Stimulated activated CD8-positive, alpha-beta memory T cell treated with anti-CD3 and anti-CD28 coated beads, Interleukin-12 subunit alpha, Interleukin-12 subunit beta, amount 100 ng/mL, for 1 hour (primary cell): ENCODE data around the gene HINT3.
"Not testable (repeated sequence)": the region's sequence is repeated elsewhere in the genome, so short reads cannot be mapped to it uniquely, and the experiment has no call there.

ENCODE experiments used
- DNase-seq: peaks from one replicate; pipeline ENCODE4 v3.0.0-alpha.2; 2020; ENCODE audit warnings: low read depth

Gene HINT3

GRCh38 chr6:125940247-125941041 lies 16.1 kb upstream of the HINT3 start:
- no peak for DNase-seq

DNA sequence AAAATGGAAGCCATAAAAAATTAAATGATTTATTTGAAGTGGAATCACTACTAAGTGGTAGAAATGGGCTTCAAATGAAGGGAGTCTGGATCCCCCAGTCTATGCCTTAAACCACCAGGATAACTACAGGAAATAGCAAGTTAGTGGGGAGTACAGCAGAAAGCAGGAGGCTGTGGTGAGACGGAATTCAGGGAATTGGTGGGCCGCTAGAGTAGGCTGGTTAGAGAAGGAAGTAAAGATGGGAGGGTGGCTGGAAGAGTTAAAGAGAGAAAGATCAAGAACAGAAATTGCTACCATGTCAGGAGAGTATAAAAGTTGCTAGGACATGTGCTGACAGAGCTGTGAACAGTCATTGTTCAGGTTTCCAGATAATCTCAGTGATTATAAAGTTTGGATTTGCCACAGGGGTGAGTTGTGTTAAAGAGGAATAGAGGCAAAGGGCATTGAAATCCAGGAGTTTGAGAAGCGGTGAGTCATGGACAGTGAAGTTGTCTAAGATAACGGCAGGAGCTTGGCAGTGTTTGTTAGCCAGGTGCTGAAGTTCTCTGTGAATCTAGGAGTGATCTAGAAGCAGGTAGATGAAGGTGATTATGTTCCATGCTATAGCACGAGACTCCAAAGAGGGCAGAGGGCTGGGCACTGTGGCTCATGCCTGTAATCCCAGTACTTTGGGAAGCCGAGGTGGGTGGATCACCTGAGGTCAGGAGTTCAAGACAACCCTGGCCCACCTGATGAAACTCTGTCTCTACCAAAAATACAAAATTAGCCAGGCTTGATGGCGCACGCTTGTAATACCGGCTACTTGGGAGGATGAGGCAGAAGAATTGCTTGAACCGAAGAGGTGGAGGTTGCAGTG lies 13.7 kb upstream of the HINT3 start:
- DNase-seq = no peak

- no peak for DNase-seq
Observed at GRCh38 chr6:125943528-125944433, 12.8 kb upstream of the HINT3 start.

DNA sequence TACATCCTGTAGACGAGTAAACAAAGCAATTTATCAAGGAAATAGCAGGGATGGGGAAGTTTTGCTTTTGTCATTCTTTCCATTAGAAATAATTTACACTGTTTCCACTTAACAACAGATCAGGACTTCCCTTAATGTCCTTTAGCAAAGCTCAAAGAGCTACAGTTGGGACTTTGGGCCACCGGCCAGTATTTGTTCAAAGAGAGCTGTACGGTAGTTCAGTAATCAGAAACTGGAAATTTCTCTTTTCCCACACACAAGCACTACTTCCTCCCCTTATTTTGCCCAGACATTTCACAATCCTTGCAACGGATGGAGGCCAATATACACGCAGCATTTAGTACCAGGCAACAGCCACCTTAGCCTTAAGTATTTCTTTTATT lies 12.1 kb upstream of the HINT3 start:
- no peak for DNase-seq

DNA sequence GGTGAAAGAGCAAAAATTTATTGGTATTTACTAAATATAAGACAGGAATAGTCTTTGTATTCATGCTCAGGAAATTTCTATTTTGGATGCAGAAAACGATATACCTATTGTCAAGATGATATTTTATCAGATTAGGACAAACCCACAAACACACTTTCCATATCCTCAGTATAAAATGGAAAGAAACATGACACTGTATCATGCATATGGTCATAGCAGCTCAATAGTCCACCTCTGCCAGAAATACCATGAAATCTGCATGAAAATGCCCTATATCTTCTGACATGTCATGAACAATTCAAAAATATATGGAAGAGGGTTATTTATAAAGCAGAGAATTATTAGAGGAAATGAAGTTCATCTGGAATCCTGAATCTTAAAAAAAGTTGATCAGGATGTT lies 11.7 kb upstream of the HINT3 start:
- no peak for DNase-seq

DNA sequence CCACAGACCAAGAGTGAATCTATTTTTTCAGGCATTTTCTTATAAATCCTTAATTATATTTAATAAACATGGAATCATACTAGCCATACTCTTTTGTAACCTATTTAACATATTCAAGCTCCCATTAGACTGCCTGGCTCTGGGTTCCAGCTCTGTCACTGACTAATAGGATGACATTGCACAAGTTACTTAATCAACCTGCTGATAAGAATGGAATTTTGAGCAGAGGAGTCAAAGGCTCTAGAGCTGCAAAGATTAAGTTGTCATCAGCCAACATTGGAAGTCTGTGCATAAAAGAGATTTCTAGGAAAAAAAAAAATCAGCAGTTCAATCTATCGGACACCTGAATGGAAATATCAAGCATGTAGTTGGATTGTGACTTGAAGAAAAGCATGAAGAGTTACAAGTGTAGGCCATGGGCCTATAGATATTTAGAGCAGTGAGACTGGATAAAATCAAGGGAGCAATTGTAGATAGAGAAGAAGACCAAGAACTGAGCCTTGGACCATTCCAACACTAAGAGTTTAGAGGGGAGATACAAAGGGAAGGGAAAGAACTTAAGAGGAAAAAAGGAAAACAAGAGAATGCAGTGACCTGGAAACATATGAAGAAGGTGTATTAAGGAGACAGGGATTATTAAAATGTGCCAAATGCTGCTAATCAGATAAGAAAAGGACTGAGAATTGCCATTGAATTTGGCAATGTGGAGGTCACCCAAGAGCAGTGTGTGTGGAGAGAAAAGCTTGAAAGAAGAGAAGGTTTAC lies 11.0 kb upstream of the HINT3 start:
- DNase-seq = no peak

- DNase-seq = no peak
Observed at GRCh38 chr6:125947615-125948014, 9.0 kb upstream of the HINT3 start.

- DNase-seq = no peak
Observed at GRCh38 chr6:125948455-125948854, 8.1 kb upstream of the HINT3 start.

- no peak for DNase-seq
Observed at GRCh38 chr6:125949069-125949468, 7.5 kb upstream of the HINT3 start.

DNA sequence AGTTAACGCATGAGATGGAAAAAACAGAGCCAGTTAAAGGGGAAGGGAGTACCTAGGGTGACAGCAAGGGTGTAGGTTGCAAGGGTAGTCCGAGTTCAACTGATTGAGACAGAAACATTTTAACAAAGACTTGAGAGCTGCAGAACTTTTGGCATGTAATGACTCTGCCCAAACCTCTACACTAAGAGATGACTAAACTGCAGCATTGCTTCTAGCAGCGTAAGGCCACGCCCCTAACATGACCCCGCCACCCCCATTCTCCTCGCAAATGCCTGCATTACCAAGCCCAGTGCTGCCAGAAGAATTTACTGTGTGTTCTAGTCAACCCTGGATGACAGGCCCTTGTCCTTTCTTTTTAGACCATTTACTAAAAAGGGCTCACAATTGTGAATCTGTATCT lies 6.3 kb upstream of the HINT3 start:
- DNase-seq = no peak

GRCh38 chr6:125950716-125951115 lies 5.9 kb upstream of the HINT3 start:
- DNase-seq = not testable (repeated sequence)

GRCh38 chr6:125951323-125951722 lies 5.2 kb upstream of the HINT3 start:
- DNase-seq = no peak

GRCh38 chr6:125952764-125953501 lies 3.6 kb upstream of the HINT3 start:
- DNase-seq = no peak

GRCh38 chr6:125953502-125953875 lies 3.1 kb upstream of the HINT3 start:
- DNase-seq = no peak

DNA sequence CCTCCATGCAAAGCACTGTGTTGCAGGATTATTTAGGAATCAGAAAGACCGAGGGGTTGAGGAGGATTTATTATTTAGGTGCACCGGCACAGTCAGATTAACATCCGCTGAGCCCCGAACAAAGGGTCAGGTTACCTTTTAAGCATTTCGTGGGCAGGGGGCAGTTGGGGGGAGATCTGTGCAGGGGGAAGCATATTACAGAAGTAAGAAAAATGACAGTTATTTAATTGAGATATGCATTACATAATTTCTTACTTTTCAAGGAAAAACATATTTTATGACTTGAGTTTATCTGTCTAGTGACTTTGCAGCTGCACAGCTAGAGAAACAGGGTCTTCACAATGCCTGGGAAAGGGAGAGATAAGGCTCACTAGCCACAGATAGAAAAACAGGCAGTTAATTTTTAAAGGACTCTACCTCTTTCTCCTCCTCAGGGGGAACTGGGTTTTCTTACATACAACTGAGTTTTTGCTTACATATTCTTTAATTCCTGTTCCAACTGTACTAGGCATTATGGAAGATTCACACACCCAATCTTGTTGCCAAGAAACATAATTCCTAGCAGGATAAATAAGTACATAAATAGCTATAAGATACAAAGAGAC lies 1.7 kb upstream of the HINT3 start:
- DNase-seq = no peak

DNA sequence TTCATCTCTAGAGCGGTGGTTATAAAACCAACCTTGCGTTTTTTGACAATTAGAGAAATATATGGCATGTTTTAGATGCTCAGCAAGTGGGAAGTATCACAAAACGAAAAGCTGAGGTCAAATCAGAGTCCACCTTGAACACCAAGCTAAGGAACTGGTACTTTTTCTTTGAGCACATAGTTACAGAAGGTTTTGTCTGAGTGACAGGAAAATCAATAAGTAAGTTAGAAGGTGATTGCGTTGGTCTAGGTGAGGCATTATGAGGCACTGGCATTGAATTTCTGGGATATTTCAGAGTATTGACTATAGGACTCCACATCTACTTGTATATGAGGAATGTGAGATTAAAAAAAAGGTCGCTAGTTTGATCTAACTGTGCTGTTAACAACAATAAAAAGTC lies 597 bp upstream of the HINT3 start:
- no peak for DNase-seq

DNA sequence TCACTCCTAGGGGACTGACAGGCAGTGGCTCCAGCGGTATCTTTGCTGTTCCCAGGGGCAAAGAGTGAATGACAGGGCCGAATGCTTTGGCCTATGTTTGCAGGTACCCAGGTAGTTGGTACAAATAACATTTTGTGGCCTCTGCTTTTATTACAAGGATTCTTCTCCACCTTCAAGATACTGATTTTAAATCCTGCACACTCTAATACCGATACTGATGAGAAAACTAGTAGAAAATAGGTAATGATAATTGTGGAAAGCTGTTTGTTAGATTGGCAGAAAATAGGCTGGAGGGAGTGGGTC lies 772 bp downstream of the HINT3 start:
- no peak for DNase-seq

GRCh38 chr6:125957845-125958244 lies 1.3 kb downstream of the HINT3 start:
- DNase-seq = no peak

GRCh38 chr6:125959041-125959440 lies 2.5 kb downstream of the HINT3 start:
- no peak for DNase-seq

DNA sequence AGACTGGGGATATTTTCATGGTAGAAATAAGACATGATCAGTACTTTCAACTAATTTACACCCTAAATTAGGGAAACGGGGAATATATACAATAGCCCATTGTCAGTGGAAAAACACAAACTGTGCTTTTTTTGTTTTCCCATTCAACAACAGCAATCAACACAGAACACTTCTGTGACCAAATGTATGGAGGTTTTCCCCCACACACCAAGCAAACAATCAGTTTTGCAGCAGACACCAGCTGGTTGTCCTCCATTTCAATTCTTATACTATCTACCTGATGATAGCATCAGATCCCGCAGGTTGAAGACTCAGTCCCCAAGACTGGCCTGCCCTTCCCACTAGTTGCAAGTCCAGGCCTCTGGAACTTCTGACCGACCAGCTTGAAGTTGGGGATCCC lies 4.5 kb downstream of the HINT3 start:
- no peak for DNase-seq
